Hepatocyte (in vitro differentiated cells): ENCODE measurements around the gene RNF112. TPM values are rescaled to one million over a fixed set of nuclear protein-coding genes. Genes with fewer than 3 reads are reported as not detected.

Experiments used
- DNase-seq: peaks from one replicate; pipeline ENCODE4 v3.0.0-alpha.2; 2016; ENCODE audit warnings: low spot score
- H2AFZ ChIP-seq: fragments of 200-600 bp; sonication (generic); 2 replicates; pipeline ENCODE4 v1.6.0; 2016; ENCODE audit warnings: antibody characterized with exemption, mild to moderate bottlenecking
- H3K27ac ChIP-seq: fragments of 200-600 bp; sonication (generic); 2 replicates; pipeline ENCODE4 v1.5.1; 2016; ENCODE audit warnings: mild to moderate bottlenecking
- H3K27me3 ChIP-seq: fragments of 200-600 bp; sonication (generic); 2 replicates; pipeline ENCODE4 v1.6.1; 2016
- H3K36me3 ChIP-seq: fragments of 200-600 bp; sonication (generic); replicated peaks from 2 replicates; pipeline ENCODE4 v1.5.1; 2016; ENCODE audit warnings: low read depth; ENCODE audit not compliant: insufficient read depth
- H3K4me1 ChIP-seq: fragments of 200-600 bp; sonication (generic); 2 replicates; pipeline ENCODE4 v1.5.1; 2016; ENCODE audit warnings: mild to moderate bottlenecking, moderate library complexity; ENCODE audit not compliant: insufficient read depth
- H3K4me2 ChIP-seq: fragments of 200-600 bp; sonication (generic); 2 replicates; pipeline ENCODE4 v1.6.0; 2016
- H3K4me3 ChIP-seq: fragments of 200-600 bp; sonication (generic); 2 replicates; pipeline ENCODE4 v1.5.1; 2016; ENCODE audit warnings: mild to moderate bottlenecking
- H3K79me2 ChIP-seq: fragments of 200-600 bp; sonication (generic); 2 replicates; pipeline ENCODE4 v1.6.0; 2017; ENCODE audit warnings: mild to moderate bottlenecking
- H3K9me2 ChIP-seq: fragments of 200-600 bp; sonication (generic); replicated peaks from 2 replicates; pipeline ENCODE4 v1.6.0; 2017; ENCODE audit warnings: mild to moderate bottlenecking; ENCODE audit not compliant: insufficient read depth
- H3K9me3 ChIP-seq: fragments of 200-600 bp; sonication (generic); 2 replicates; pipeline ENCODE4 v1.5.1; 2016; ENCODE audit warnings: low read depth, mild to moderate bottlenecking
- H4K20me1 ChIP-seq: fragments of 200-600 bp; sonication (generic); 2 replicates; pipeline ENCODE4 v1.6.0; 2016; ENCODE audit warnings: mild to moderate bottlenecking; ENCODE audit not compliant: insufficient read depth, poor library complexity, severe bottlenecking
- CTCF ChIP-seq: fragments of 200-600 bp; sonication (generic); IDR thresholded peaks from 2 replicates; pipeline ENCODE4 v1.5.1; 2016; ENCODE audit warnings: antibody characterized with exemption, mild to moderate bottlenecking; ENCODE audit not compliant: poor library complexity
- EZH2 ChIP-seq: fragments of 200-600 bp; sonication (generic); IDR thresholded peaks from 2 replicates; pipeline ENCODE4 v1.6.1; 2016; ENCODE audit warnings: antibody characterized with exemption, mild to moderate bottlenecking, borderline replicate concordance
- EZH2phosphoT487 ChIP-seq: fragments of 200-600 bp; sonication (generic); IDR thresholded peaks from one replicate; pipeline ENCODE4 v1.6.1; 2018; ENCODE audit warnings: antibody characterized with exemption, mild to moderate bottlenecking, low read depth, moderate library complexity; ENCODE audit not compliant: unreplicated experiment, severe bottlenecking
- WGBS: methylation state at CpG from one replicate; pipeline ENCODE4 v1.1.6; 2016; ENCODE audit warnings: low lambda C conversion rate; ENCODE audit errors: missing lambda C conversion rate; 5-methylcytosine and 5-hydroxymethylcytosine counted together
- polyA plus RNA-seq: library from polyadenylated mRNA; unstranded; fragments of >200 nt; fragmentation: Nextera tagmentation; extraction: Ambion mirVana; gene quantifications from 2 replicates; pipeline ENCODE4 v1.2.1, GENCODE V29; 2016
- total RNA-seq: library from RNA; depleted of rRNA; stranded (reverse); fragments of >200 nt; gene quantifications from 2 replicates; pipeline ENCODE4 v1.2.3, GENCODE V29; 2014

Gene RNF112
- total and polyA plus RNA-seq, 2 experiments from 2014 or later: 7.8 to 8.6 TPM

GRCh38 chr17:19415311-19415710, 4.3 kb downstream of the RNF112 start:
- no peak overlapping the region for H3K4me2 ChIP-seq
- TF ChIP-seq EZH2phosphoT487 (no peak), EZH2 (no peak), CTCF (no peak)
- H3K79me2 ChIP-seq: no peaks in the 10 kb centered on the region
- H3K9me2 ChIP-seq: no peaks in the 10 kb centered on the region
- DNase-seq: no peak
- no peaks in the 10 kb centered on the region for H3K36me3 ChIP-seq
- WGBS: 86% methylated on average over 9 of the region's 13 CpGs
- no peak overlapping the region for H3K27ac ChIP-seq
- H3K4me3 ChIP-seq: no peak overlapping the region
- H4K20me1 ChIP-seq: no peaks in the 10 kb centered on the region
- H3K9me3 ChIP-seq: no peaks in the 10 kb centered on the region
- peaks cover 16% of the 10 kb centered on the region for H3K4me1 ChIP-seq
- H3K27me3 ChIP-seq: no peaks in the 10 kb centered on the region
- H2AFZ ChIP-seq: no peak overlapping the region

- 95% methylated on average over 16 of the region's 18 CpGs for WGBS
- Histone ChIP-seq H4K20me1 (no peaks in the 10 kb centered on the region), H3K9me2 (no peaks in the 10 kb centered on the region), H3K4me2 (no peak overlapping the region), H3K27me3 (no peaks in the 10 kb centered on the region), H3K36me3 (no peaks in the 10 kb centered on the region), H3K4me3 (no peak overlapping the region), H3K9me3 (no peaks in the 10 kb centered on the region), H3K4me1 (peaks cover 16% of the 10 kb centered on the region), H3K27ac (no peak overlapping the region), H3K79me2 (no peaks in the 10 kb centered on the region), H2AFZ (no peak overlapping the region)
- no peak for DNase-seq
- no peak for TF ChIP-seq CTCF
- TF ChIP-seq EZH2phosphoT487: no peak
- no peak for TF ChIP-seq EZH2
These were observed 5.1 kb downstream of the RNF112 start for GRCh38 chr17:19415806-19416775.

GRCh38 chr17:19417611-19418010, 6.6 kb downstream of the RNF112 start:
- WGBS: 72% methylated on average over 3 of the region's 3 CpGs
- H3K79me2 ChIP-seq: no peaks in the 10 kb centered on the region
- DNase-seq: no peak

More at GRCh38 chr17:19417611-19418010, 6.6 kb downstream of the RNF112 start:
- H3K27me3 ChIP-seq: no peaks in the 10 kb centered on the region
- no peaks in the 10 kb centered on the region for H3K9me2 ChIP-seq
- H3K9me3 ChIP-seq: no peaks in the 10 kb centered on the region
- peaks cover 16% of the 10 kb centered on the region for H3K4me1 ChIP-seq
- peak overlapping the region; percentile 70 for H3K27ac ChIP-seq
- H4K20me1 ChIP-seq: no peaks in the 10 kb centered on the region
- H3K4me2 ChIP-seq: no peak overlapping the region
- no peak overlapping the region for H2AFZ ChIP-seq
- H3K36me3 ChIP-seq: no peaks in the 10 kb centered on the region
- H3K4me3 ChIP-seq: no peak overlapping the region
- TF ChIP-seq CTCF (no peak), EZH2 (no peak), EZH2phosphoT487 (no peak)
